VCaP (cell line): ENCODE results near the gene CSNK2A1.
A peak's percentile ranks its signal among the peaks of the same experiment; 100 is the strongest.

Experiments used
- H3K27ac ChIP-seq: fragments of 450-650 bp; 2 replicates; pipeline ENCODE4 v1.5.1; 2017
- TF ChIP-seq, protein P1 (sequence below): fragments of 450-650 bp; conservative IDR thresholded peaks from 2 replicates; pipeline ENCODE4 v1.5.1; 2017; ENCODE audit warnings: mild to moderate bottlenecking, moderate library complexity

CSNK2A1 gene

DNA sequence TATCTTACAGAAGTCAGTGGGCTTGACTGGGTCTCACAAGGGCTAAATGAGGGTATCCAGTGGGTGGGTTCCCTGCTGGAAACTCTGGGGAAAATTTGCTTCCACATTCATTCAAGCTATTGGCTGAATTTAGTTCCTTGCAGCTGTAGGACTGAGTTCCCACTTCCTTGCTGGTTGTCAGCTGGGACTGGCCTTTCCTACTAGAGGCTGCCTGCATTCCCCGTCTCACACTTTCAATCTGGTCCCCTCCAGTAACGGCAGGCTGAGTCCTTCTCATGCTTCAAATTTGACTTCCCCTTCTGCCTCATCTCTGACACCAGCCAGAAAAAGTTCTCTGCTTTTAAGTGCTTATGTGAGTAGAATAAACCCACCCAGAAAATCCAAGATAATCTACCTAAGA lies 4.4 kb downstream of the CSNK2A1 start:
- TF ChIP-seq, protein P1, sequence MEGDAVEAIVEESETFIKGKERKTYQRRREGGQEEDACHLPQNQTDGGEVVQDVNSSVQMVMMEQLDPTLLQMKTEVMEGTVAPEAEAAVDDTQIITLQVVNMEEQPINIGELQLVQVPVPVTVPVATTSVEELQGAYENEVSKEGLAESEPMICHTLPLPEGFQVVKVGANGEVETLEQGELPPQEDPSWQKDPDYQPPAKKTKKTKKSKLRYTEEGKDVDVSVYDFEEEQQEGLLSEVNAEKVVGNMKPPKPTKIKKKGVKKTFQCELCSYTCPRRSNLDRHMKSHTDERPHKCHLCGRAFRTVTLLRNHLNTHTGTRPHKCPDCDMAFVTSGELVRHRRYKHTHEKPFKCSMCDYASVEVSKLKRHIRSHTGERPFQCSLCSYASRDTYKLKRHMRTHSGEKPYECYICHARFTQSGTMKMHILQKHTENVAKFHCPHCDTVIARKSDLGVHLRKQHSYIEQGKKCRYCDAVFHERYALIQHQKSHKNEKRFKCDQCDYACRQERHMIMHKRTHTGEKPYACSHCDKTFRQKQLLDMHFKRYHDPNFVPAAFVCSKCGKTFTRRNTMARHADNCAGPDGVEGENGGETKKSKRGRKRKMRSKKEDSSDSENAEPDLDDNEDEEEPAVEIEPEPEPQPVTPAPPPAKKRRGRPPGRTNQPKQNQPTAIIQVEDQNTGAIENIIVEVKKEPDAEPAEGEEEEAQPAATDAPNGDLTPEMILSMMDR = no peak
- H3K27ac ChIP-seq = no peak overlapping the region

- TF ChIP-seq, protein P1 = no peak
- no peak overlapping the region for H3K27ac ChIP-seq
Observed at GRCh38 chr20:537983-538382, 5.6 kb downstream of the CSNK2A1 start.

- TF ChIP-seq, protein P1 = no peak
- peak overlapping the region; percentile 47 for H3K27ac ChIP-seq
Observed at GRCh38 chr20:536426-537010, 7.1 kb downstream of the CSNK2A1 start.

- TF ChIP-seq, protein P1 = no peak
- H3K27ac ChIP-seq = peak overlapping the region; percentile 47
Observed at GRCh38 chr20:535958-536357, 7.6 kb downstream of the CSNK2A1 start.

GRCh38 chr20:533526-533925 lies 10.1 kb downstream of the CSNK2A1 start:
- H3K27ac ChIP-seq = no peak overlapping the region
- TF ChIP-seq, protein P1 = no peak

DNA sequence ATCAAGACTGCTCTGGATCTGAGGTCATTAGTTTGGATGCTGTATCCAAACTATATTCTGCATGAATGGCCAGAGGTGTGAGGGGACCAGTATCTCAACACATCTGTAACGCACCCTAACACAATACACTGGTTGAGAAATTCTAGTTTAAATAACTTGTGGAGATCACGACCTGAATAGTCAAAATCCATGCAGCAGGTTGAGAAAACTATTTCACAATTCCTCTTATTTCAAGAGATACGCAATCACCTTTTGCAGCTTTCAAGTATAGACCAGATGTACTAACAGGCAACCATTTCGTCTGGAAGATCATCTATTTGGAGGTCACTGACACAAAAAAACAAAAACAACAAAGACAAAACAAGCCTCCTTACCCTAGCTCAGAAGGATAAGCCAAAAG lies 11.1 kb downstream of the CSNK2A1 start:
- no peak overlapping the region for H3K27ac ChIP-seq
- TF ChIP-seq, protein P1 = no peak

DNA sequence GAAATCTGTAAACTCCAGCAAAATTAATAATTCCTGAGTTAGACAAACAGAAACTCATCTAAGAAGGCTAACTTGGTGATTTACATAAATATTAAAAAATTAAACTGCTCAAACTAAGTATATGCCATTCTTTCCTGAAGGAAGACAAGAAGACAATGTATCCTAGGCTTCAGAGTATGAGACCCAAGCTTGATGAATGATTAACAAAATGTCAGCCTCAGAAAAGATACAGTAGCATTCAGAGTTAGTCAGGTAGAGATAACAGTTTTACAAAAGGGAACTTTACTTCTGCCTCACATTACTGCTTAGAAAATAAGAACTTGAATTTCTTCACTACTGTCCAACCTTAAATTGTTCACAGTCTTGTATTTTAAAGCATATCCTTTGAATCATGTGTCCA lies 12.0 kb downstream of the CSNK2A1 start:
- TF ChIP-seq, protein P1 = no peak
- no peak overlapping the region for H3K27ac ChIP-seq

DNA sequence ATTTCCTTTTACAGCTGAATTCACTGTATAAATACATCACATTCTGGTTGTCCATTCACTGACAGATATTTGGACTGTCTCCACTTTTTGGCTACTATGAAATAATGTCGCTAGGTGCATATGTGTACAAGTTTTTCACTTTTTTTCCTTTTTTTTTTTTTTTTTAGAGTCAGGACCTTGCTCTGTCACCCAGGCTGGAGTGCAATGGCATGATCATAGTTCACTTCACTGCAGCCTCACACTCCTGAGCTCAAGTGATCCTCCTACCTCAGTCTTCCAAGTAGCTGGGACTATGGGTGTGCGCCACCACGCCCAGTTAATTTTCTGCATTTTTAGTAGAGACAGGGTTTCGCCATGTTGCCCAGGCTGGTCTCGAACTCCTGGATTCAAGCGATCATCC lies 13.3 kb downstream of the CSNK2A1 start:
- H3K27ac ChIP-seq = no peak overlapping the region
- TF ChIP-seq, protein P1 = no peak
